OCI-LY1 (cell line): Measurements from ENCODE around the gene SORL1-AS1.
A peak's percentile ranks its signal among the peaks of the same experiment; 100 is the strongest.

Experiments used
- H2AFZ ChIP-seq: fragments of 200-600 bp; sonication (generic), shearing (Covaris generic); 2 replicates; pipeline ENCODE4 v1.6.0; 2014; ENCODE audit warnings: antibody characterized with exemption, mild to moderate bottlenecking, low read length
- H3F3A ChIP-seq: fragments of 200-600 bp; sonication (generic), shearing (Covaris generic); 2 replicates; pipeline ENCODE4 v1.6.0; 2014; ENCODE audit warnings: mild to moderate bottlenecking, antibody characterized with exemption, low read length, moderate library complexity; ENCODE audit not compliant: insufficient read depth
- H3K27ac ChIP-seq: fragments of 200-600 bp; sonication (generic); 2 replicates; pipeline ENCODE4 v1.5.1; 2014; ENCODE audit warnings: low read length, mixed run types, mild to moderate bottlenecking, low read depth; ENCODE audit not compliant: poor library complexity, severe bottlenecking
- H3K27me3 ChIP-seq: fragments of 200-600 bp; sonication (generic); 2 replicates; pipeline ENCODE4 v1.6.0; 2014; ENCODE audit warnings: antibody characterized with exemption, mild to moderate bottlenecking, low read length, moderate library complexity; ENCODE audit not compliant: insufficient read depth
- H3K36me3 ChIP-seq: fragments of 200-600 bp; sonication (generic); 2 replicates; pipeline ENCODE4 v1.6.1; 2014; ENCODE audit warnings: mild to moderate bottlenecking, antibody characterized with exemption, low read length, moderate library complexity, mixed read lengths; ENCODE audit not compliant: insufficient read depth
- H3K4me1 ChIP-seq: fragments of 200-600 bp; sonication (generic); 2 replicates; pipeline ENCODE4 v1.5.1; 2014; ENCODE audit warnings: mild to moderate bottlenecking, low read length, moderate library complexity; ENCODE audit not compliant: insufficient read depth, severe bottlenecking
- H3K4me2 ChIP-seq: fragments of 200-600 bp; sonication (generic), shearing (Covaris generic); 2 replicates; pipeline ENCODE4 v1.6.1; 2014; ENCODE audit warnings: low read length
- H3K4me3 ChIP-seq: fragments of 200-600 bp; sonication (generic); 2 replicates; pipeline ENCODE4 v1.5.1; 2014; ENCODE audit warnings: low read length, low read depth, mild to moderate bottlenecking, mixed read lengths; ENCODE audit not compliant: poor library complexity, severe bottlenecking
- H3K79me2 ChIP-seq: fragments of 200-600 bp; shearing (Covaris generic); 2 replicates; pipeline ENCODE4 v1.6.1; 2016; ENCODE audit warnings: mixed run types, low read length, mixed read lengths; ENCODE audit not compliant: insufficient read depth
- H3K9ac ChIP-seq: fragments of 200-600 bp; sonication (generic), shearing (Covaris generic); 2 replicates; pipeline ENCODE4 v1.6.1; 2014; ENCODE audit warnings: mild to moderate bottlenecking, low read length, mixed read lengths
- H3K9me2 ChIP-seq: fragments of 200-600 bp; sonication (generic), shearing (Covaris generic); 2 replicates; pipeline ENCODE4 v1.6.1; 2014; ENCODE audit warnings: low read depth, mild to moderate bottlenecking, low read length, mixed read lengths
- H3K9me3 ChIP-seq: fragments of 200-600 bp; shearing (Covaris generic); 2 replicates; pipeline ENCODE4 v1.6.1; 2014; ENCODE audit warnings: low read length, mixed read lengths
- H4K20me1 ChIP-seq: fragments of 200-600 bp; sonication (generic), shearing (Covaris generic); 2 replicates; pipeline ENCODE4 v1.6.0; 2016; ENCODE audit warnings: mild to moderate bottlenecking, low read length; ENCODE audit not compliant: insufficient read depth
- EZH2 ChIP-seq: fragments of 200-600 bp; sonication (generic), shearing (Covaris generic); IDR thresholded peaks from 2 replicates; pipeline ENCODE4 v1.8.0; 2017; ENCODE audit warnings: borderline replicate concordance, mixed run types, mild to moderate bottlenecking, antibody characterized with exemption, low read length, moderate library complexity, mixed read lengths
- TF ChIP-seq, protein P1 (sequence below): fragments of 200-600 bp; sonication (generic), shearing (Covaris generic); IDR thresholded peaks from 2 replicates; pipeline ENCODE4 v1.5.1; 2017; ENCODE audit warnings: mild to moderate bottlenecking, antibody characterized with exemption, low read length, moderate library complexity, mixed read lengths

Gene SORL1-AS1

DNA sequence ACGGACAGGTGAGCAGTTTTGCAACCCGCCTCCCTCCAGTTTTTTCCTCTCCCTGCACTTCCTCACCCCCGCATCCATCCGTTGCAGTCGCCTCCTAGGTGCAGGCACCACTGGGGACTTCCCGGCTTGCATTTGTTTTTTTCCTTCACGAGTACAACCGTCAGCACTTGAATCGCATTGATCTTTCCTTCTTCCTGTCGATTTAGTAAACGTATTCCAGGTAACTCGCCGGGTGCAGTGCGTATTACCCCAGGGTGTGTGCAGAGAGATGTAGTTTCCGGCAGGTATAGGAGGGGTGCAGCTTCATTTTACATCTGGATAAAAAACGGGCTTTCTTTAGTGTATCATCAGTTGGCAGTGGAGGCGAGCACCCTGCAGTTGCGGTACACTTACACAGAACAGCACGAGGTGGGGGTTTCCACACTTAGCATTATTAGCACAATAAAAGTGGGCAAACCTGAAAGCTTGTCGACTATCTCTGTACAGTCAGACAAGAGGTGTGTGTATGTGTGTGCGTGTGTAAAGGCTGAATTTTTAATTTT is at the start of gene SORL1-AS1:
SORL1-AS1 (minus strand) TSS at position 359 of the 542 bp plus-strand sequence.
- Histone ChIP-seq H3K4me2 (peak within 1 kb of the TSS; percentile 97), H3K9me2 (no peaks in the 10 kb centered on the region), H3K27me3 (no peaks in the 10 kb centered on the region), H3F3A (peaks cover 15% of the 10 kb centered on the region), H3K27ac (peak within 1 kb of the TSS; percentile 98), H4K20me1 (no peaks in the 10 kb centered on the region), H3K9ac (peak within 1 kb of the TSS; percentile 97), H3K4me3 (peak within 1 kb of the TSS; percentile 97), H3K79me2 (peaks cover 55% of the 10 kb centered on the region), H3K36me3 (peaks cover 26% of the 10 kb centered on the region; the same call in 1 of the 2 replicates), H3K4me1 (peaks cover 84% of the 10 kb centered on the region), H3K9me3 (no peaks in the 10 kb centered on the region), H2AFZ (no peak within 1 kb of the TSS)
- TF ChIP-seq EZH2 = no peak
- TF ChIP-seq, protein P1, sequence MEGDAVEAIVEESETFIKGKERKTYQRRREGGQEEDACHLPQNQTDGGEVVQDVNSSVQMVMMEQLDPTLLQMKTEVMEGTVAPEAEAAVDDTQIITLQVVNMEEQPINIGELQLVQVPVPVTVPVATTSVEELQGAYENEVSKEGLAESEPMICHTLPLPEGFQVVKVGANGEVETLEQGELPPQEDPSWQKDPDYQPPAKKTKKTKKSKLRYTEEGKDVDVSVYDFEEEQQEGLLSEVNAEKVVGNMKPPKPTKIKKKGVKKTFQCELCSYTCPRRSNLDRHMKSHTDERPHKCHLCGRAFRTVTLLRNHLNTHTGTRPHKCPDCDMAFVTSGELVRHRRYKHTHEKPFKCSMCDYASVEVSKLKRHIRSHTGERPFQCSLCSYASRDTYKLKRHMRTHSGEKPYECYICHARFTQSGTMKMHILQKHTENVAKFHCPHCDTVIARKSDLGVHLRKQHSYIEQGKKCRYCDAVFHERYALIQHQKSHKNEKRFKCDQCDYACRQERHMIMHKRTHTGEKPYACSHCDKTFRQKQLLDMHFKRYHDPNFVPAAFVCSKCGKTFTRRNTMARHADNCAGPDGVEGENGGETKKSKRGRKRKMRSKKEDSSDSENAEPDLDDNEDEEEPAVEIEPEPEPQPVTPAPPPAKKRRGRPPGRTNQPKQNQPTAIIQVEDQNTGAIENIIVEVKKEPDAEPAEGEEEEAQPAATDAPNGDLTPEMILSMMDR = no peak

DNA sequence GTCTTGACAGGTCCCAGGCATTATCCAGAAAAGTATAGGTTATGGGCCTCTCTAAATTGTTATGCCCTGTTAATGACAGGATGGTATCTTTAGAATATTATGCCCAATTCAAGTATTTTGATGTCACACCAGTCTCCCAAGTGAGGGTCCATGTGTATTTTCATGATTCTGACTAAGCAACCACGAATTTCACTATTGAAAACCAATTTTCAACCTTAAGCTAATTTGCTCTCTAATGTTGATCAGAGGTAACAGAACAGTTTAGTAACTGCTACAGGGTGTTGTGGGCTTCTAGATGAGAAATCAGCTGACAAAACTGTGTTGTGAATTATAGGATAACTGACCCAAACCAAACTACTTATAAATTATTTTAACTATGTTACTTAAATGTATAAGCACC is 48.0 kb upstream of the SORL1-AS1 start:
- Histone ChIP-seq H3K27ac (no peak overlapping the region), H3K4me1 (no peaks in the 10 kb centered on the region), H3K79me2 (peaks cover 8% of the 10 kb centered on the region), H2AFZ (no peak overlapping the region), H4K20me1 (no peaks in the 10 kb centered on the region), H3F3A (no peaks in the 10 kb centered on the region), H3K9me2 (no peaks in the 10 kb centered on the region), H3K4me3 (no peak overlapping the region), H3K27me3 (no peaks in the 10 kb centered on the region), H3K9me3 (no peaks in the 10 kb centered on the region; the same call in 1 of the 2 replicates), H3K9ac (no peak overlapping the region), H3K36me3 (peaks cover 98% of the 10 kb centered on the region), H3K4me2 (no peak overlapping the region)
- no peak for TF ChIP-seq EZH2
- TF ChIP-seq, protein P1 = no peak

DNA sequence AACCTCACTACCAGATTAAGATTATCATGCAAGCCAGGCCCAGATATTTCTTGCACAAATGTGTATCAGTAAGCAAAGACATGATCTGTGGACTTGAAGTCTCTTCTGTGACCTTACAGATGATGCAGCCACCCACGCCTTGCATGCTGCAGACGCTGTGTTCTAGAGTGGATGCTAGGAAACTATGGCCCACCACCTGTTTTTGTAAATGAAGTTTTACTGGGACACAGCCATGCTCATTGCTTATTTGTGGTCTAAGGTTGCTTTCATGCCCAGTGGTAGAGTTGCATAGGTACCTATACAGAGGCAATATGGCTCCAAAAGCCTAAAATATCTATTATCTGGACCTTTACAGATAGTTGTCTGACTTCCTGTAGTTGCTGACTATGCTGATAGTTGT is 47.5 kb upstream of the SORL1-AS1 start:
- H4K20me1 ChIP-seq = no peaks in the 10 kb centered on the region
- H3F3A ChIP-seq = no peaks in the 10 kb centered on the region
- no peak for TF ChIP-seq EZH2
- TF ChIP-seq, protein P1 = no peak
- no peaks in the 10 kb centered on the region for H3K27me3 ChIP-seq
- H3K9me2 ChIP-seq = no peaks in the 10 kb centered on the region
- H3K27ac ChIP-seq = no peak overlapping the region
- peaks cover 98% of the 10 kb centered on the region for H3K36me3 ChIP-seq
- no peaks in the 10 kb centered on the region for H3K4me1 ChIP-seq
- no peak overlapping the region for H2AFZ ChIP-seq
- peaks cover 4% of the 10 kb centered on the region; the same call in 1 of the 2 replicates for H3K79me2 ChIP-seq
- no peak overlapping the region for H3K4me3 ChIP-seq
- H3K9me3 ChIP-seq = no peaks in the 10 kb centered on the region
- H3K9ac ChIP-seq = no peak overlapping the region
- no peak overlapping the region for H3K4me2 ChIP-seq
